Measurements from ENCODE around the gene INAFM1. TPM values are rescaled to one million over a fixed set of nuclear protein-coding genes. Genes with fewer than 3 reads are reported as not detected.
"Not testable (repeated sequence)": the region's sequence is repeated elsewhere in the genome, so short reads cannot be mapped to it uniquely, and the experiment has no call there.

INAFM1 gene
- total and polyA plus RNA-seq, 8 donors, result 1.8 to 48.0 (median 7.7) TPM; not detected in 1

DNA sequence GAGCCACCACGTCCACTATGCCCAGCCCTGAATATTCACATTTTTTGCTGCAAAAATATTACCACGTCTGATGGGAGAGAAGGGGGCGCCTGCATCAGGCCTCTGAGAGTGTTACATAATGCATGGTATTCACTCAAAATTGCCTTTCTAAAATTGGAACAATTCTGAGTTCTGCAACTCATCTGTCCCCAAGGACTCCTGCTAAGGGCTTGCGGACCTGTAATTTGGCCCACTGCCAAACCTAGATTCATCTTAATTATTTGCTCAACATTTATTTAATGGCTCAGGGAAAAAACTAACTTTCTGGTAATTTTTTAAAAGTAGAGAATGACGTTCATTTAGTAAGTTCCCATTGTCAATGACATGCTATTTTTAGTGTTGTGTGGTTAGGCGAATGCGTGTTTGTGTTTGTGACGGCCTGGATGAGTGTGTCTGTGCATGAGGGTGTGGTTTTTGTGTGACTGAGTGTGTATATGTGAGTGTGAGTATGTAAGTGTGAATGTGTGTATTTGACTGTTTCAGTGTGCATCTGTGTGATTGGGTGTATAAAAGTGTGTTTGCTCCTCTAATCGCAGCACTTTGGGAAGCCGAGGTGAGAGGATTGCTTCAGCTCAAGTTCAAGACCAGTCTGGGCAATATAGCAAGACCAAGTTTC is 8.8 kb downstream of the INAFM1 start:
- no peak overlapping the region for H3K4me3 ChIP-seq
- no peak for TF ChIP-seq EP300 (IDR thresholded peaks at IDR 0.05)
- TF ChIP-seq POLR2A (IDR thresholded peaks at IDR 0.05), result no peak
- no peak for TF ChIP-seq POLR2AphosphoS5 (IDR thresholded peaks at IDR 0.05)
- no peak for TF ChIP-seq CTCF (IDR thresholded peaks at IDR 0.05)
- no peaks in the 10 kb centered on the region for H3K9me3 ChIP-seq
- peaks cover 0 to 19% (median 6%) of the 10 kb centered on the region in 4 donors for H3K4me1 ChIP-seq
- DNase-seq, result no peak
- H3K27me3 ChIP-seq, result no peaks in the 10 kb centered on the region
- H3K27ac ChIP-seq, result no peak overlapping the region
- WGBS, 5 donors, result 69 to 83% (median 73%) methylated on average over 10 of the region's 10 CpGs
- intact Hi-C loops (cut with DNase I; ENCODE audit: low total_unique reads), result no loop called here
- H3K36me3 ChIP-seq, result no peaks in the 10 kb centered on the region

DNA sequence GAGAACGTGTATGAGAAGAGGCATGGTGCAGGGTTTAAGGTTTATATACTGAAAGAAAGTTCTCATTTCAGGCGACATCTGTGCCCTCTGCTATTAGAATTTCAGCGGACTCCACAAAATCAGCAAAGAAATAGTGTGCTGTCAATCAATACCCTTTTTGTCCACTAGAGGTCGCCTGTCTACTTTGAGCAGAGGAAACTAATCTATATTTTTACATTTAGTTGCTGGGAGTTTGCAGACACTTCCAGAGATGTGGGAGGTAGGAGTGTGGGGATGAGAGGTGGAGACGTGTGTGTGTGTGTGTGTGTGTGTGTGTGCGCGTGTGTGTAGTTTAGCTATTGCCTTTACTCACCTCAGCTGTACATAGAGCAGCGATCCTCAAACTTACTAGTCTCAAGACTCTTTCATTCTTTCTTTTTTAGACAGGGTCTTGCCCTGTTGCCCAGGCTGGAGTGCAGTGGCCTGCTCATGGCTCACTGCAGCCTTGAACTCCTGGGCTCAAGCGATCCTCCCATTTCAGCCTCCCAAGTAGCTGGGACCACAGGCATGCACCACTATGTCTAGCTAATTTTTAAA is 9.7 kb downstream of the INAFM1 start:
- intact Hi-C loops (cut with DNase I; ENCODE audit: low total_unique reads), result no loop called here
- 27 to 35% (median 33%) methylated on average over 9 of the region's 9 CpGs for WGBS, 5 donors
- Histone ChIP-seq H3K9me3 (no peaks in the 10 kb centered on the region), H3K27ac (no peak overlapping the region), H3K36me3 (no peaks in the 10 kb centered on the region), H3K4me3 (no peak overlapping the region), H3K4me1 (peaks cover 0 to 24% (median 9%) of the 10 kb centered on the region in 4 donors), H3K27me3 (no peaks in the 10 kb centered on the region)
- DNase-seq, result peak in 1 of 2 donors; percentile 86
- TF ChIP-seq EP300 (IDR thresholded peaks at IDR 0.05) (no peak), POLR2AphosphoS5 (IDR thresholded peaks at IDR 0.05) (no peak), POLR2A (IDR thresholded peaks at IDR 0.05) (no peak), CTCF (IDR thresholded peaks at IDR 0.05) (peak in 5 of 7 experiments; percentile 45 to 95 (median 90))

- Histone ChIP-seq H3K9me3 (no peaks in the 10 kb centered on the region), H3K4me1 (peaks cover 0 to 6% (median 2%) of the 10 kb centered on the region in 4 donors), H3K36me3 (peaks cover 0 to 4% (median 0%) of the 10 kb centered on the region in 4 donors), H3K27ac (no peak overlapping the region), H3K27me3 (no peaks in the 10 kb centered on the region), H3K4me3 (no peak overlapping the region)
- TF ChIP-seq EP300 (IDR thresholded peaks at IDR 0.05) (no peak), POLR2AphosphoS5 (IDR thresholded peaks at IDR 0.05) (no peak), CTCF (IDR thresholded peaks at IDR 0.05) (peak in 5 of 7 experiments; percentile 21 to 87 (median 67)), POLR2A (IDR thresholded peaks at IDR 0.05) (no peak)
- intact Hi-C loops (cut with DNase I; ENCODE audit: low total_unique reads), result no loop called here
- WGBS, 5 donors, result 16 to 30% (median 28%) methylated on average over 12 of the region's 12 CpGs
- peak; percentile 81 to 90 for DNase-seq
Measured at GRCh38 chr19:47296036-47296435, 21.4 kb downstream of the INAFM1 start.

DNA sequence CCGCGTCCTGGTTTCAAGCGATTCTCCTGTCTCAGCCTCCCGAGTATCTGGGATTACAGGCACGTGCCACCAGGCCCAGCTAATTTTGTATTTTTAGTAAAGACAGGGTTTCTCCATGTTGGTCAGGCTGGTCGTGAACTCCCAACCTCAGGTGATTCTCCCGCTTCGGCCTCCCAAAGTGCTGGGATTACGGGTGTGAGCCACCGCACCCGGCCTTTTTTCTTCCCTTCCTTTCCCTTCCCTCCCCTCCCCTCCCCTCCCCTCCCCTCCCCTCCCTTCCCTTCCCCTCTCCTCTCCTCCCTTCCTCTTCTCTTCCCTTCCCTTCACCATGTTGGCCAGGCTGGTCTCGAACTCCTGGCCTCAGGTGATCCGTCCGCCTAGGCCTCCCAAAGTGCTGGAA is 26.2 kb downstream of the INAFM1 start:
- 91 to 95% (median 94%) methylated on average over 13 to 14 of the region's 14 CpGs for WGBS, 5 donors
- not testable (repeated sequence) for DNase-seq, H3K27ac ChIP-seq, H3K4me3 ChIP-seq, H3K9me3 ChIP-seq, H3K27me3 ChIP-seq, H3K36me3 ChIP-seq
- peaks cover 0 to 15% (median 8%) of the 10 kb centered on the region in 4 donors for H3K4me1 ChIP-seq
- intact Hi-C loops (cut with DNase I; ENCODE audit: low total_unique reads), result loop anchor here (10.0 kb wide), 1 partner anchor 84 kb away; no protein-coding TSS in a partner anchor

GRCh38 chr19:47302249-47302648 is 27.6 kb downstream of the INAFM1 start:
- Histone ChIP-seq H3K9me3 (no peaks in the 10 kb centered on the region), H3K4me3 (no peak overlapping the region), H3K36me3 (no peaks in the 10 kb centered on the region), H3K27me3 (no peaks in the 10 kb centered on the region), H3K27ac (no peak overlapping the region), H3K4me1 (peaks cover 0 to 9% (median 6%) of the 10 kb centered on the region in 4 donors)
- no peak for TF ChIP-seq CTCF (IDR thresholded peaks at IDR 0.05)
- no peak for TF ChIP-seq EP300 (IDR thresholded peaks at IDR 0.05)
- intact Hi-C loops (cut with DNase I; ENCODE audit: low total_unique reads), result loop anchor here (10.0 kb wide), 1 partner anchor 83 kb away; no protein-coding TSS in a partner anchor
- no peak for DNase-seq
- 91 to 95% (median 92%) methylated on average over 10 of the region's 10 CpGs for WGBS, 5 donors

Data from stomach (tissue), 9 donors.